ENCODE data around the gene NAE1. TPM values are rescaled to one million over a fixed set of nuclear protein-coding genes. Genes with fewer than 3 reads are reported as not detected.

NAE1 gene
- total RNA-seq, 1 donor from 2014 or later, result 65.0 TPM

- H3K9me3 ChIP-seq (ENCODE audit: insufficient read depth, low read depth, low read length), result no peaks in the 10 kb centered on the region
- TF ChIP-seq CTCF (IDR thresholded peaks at IDR 0.05; ENCODE audit: insufficient read depth, low read depth, low read length), result no peak
- no peak for TF ChIP-seq EZH2 (IDR thresholded peaks at IDR 0.05; ENCODE audit: insufficient read depth, low read length)
- no peak overlapping the region for H3K4me3 Mint-ChIP-seq (ENCODE audit: unreplicated experiment)
- no peak overlapping the region for H3K27ac ChIP-seq (ENCODE audit: low read depth, low read length)
- no peaks in the 10 kb centered on the region for H3K4me1 ChIP-seq (ENCODE audit: insufficient read depth, low read length)
- H3K79me2 ChIP-seq (ENCODE audit: insufficient read depth, low read length), result no peaks in the 10 kb centered on the region
- H2AFZ ChIP-seq (ENCODE audit: low read depth, low read length), result no peak overlapping the region
- no peak for DNase-seq (ENCODE audit: low read depth)
- H3K9me3 Mint-ChIP-seq (ENCODE audit: unreplicated experiment), result no peaks in the 10 kb centered on the region
- H3K36me3 ChIP-seq (ENCODE audit: insufficient read depth, low read length), result no peaks in the 10 kb centered on the region
- H3K4me2 ChIP-seq (ENCODE audit: low read length), result no peak overlapping the region
- H3K4me1 Mint-ChIP-seq (ENCODE audit: low read depth, unreplicated experiment), result peaks cover 3% of the 10 kb centered on the region
- no peak for FAIRE-seq
- H3K9ac ChIP-seq (ENCODE audit: low read length), result no peak overlapping the region
- H3K36me3 Mint-ChIP-seq (ENCODE audit: low read depth, unreplicated experiment), result peaks cover 2% of the 10 kb centered on the region
- H3K27me3 ChIP-seq (ENCODE audit: insufficient read depth, low read length), result no peaks in the 10 kb centered on the region
- H4K20me1 ChIP-seq (ENCODE audit: insufficient read depth, low read length), result no peaks in the 10 kb centered on the region
- H3K27me3 Mint-ChIP-seq (ENCODE audit: low read depth, unreplicated experiment), result no peaks in the 10 kb centered on the region
- no peak overlapping the region for H3K4me3 ChIP-seq (ENCODE audit: insufficient read depth, low read depth, low read length)
- H3K27ac Mint-ChIP-seq (ENCODE audit: unreplicated experiment), result no peak overlapping the region
Observed at GRCh38 chr16:66776457-66776856, 54.3 kb downstream of the NAE1 start.

DNA sequence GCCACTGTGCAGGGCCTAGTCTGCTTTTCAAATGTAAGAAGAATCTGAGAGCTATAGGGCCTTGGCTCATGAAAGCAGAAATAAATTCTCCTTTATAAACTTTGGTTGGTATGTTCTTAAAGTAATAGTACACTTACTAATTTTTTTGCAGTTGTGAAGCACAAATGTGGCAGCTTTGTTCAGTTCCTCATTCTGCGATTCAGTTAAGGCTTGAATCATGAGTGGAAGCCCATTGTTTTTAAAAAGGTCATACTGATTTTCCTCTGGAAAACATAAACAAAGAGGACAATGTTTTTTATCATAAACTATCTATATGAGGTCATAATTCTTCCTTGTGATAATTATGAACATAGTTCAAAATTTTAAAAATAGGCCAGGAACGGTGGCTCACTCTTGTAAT, 55.8 kb downstream of the NAE1 start:
- DNase-seq (ENCODE audit: low read depth), result no peak
- H3K9me3 ChIP-seq (ENCODE audit: insufficient read depth, low read depth, low read length), result no peaks in the 10 kb centered on the region
- peaks cover 3% of the 10 kb centered on the region for H3K4me1 Mint-ChIP-seq (ENCODE audit: low read depth, unreplicated experiment)
- H3K36me3 ChIP-seq (ENCODE audit: insufficient read depth, low read length), result no peaks in the 10 kb centered on the region
- H3K27ac Mint-ChIP-seq (ENCODE audit: unreplicated experiment), result no peak overlapping the region
- no peak for FAIRE-seq
- TF ChIP-seq CTCF (IDR thresholded peaks at IDR 0.05; ENCODE audit: insufficient read depth, low read depth, low read length) (no peak), EZH2 (IDR thresholded peaks at IDR 0.05; ENCODE audit: insufficient read depth, low read length) (no peak)
- no peaks in the 10 kb centered on the region for H3K4me1 ChIP-seq (ENCODE audit: insufficient read depth, low read length)
- no peaks in the 10 kb centered on the region for H3K27me3 ChIP-seq (ENCODE audit: insufficient read depth, low read length)
- H3K27me3 Mint-ChIP-seq (ENCODE audit: low read depth, unreplicated experiment), result no peaks in the 10 kb centered on the region
- H3K36me3 Mint-ChIP-seq (ENCODE audit: low read depth, unreplicated experiment), result peaks cover 2% of the 10 kb centered on the region
- no peaks in the 10 kb centered on the region for H3K79me2 ChIP-seq (ENCODE audit: insufficient read depth, low read length)
- H3K9me3 Mint-ChIP-seq (ENCODE audit: unreplicated experiment), result no peaks in the 10 kb centered on the region
- H3K4me2 ChIP-seq (ENCODE audit: low read length), result no peak overlapping the region
- no peak overlapping the region for H3K4me3 Mint-ChIP-seq (ENCODE audit: unreplicated experiment)
- H3K9ac ChIP-seq (ENCODE audit: low read length), result no peak overlapping the region
- no peaks in the 10 kb centered on the region for H4K20me1 ChIP-seq (ENCODE audit: insufficient read depth, low read length)
- H3K27ac ChIP-seq (ENCODE audit: low read depth, low read length), result no peak overlapping the region
- no peak overlapping the region for H2AFZ ChIP-seq (ENCODE audit: low read depth, low read length)
- no peak overlapping the region for H3K4me3 ChIP-seq (ENCODE audit: insufficient read depth, low read depth, low read length)

DNA sequence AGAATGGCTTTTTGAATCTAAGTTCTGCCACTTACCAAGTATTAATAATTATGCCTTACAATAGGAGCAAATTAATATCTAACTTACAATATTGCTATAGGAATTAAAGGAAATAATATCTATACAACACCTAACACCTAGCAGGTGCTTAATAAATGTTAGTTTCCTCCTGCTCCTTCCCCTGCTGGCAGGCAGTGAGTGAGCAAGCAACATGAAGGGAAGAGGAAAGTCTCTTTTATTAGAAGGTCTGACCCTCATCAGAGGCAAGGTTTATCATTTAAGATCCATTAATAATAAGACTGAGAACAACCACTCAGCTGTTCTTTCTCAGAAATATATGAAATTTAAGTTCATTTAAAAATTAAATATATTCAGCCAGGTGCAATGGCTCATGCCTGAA, 72.7 kb downstream of the NAE1 start:
- Histone ChIP-seq H4K20me1 (ENCODE audit: insufficient read depth, low read length) (no peaks in the 10 kb centered on the region), H3K9ac (ENCODE audit: low read length) (no peak overlapping the region), H3K79me2 (ENCODE audit: insufficient read depth, low read length) (no peaks in the 10 kb centered on the region), H3K4me3 (ENCODE audit: insufficient read depth, low read depth, low read length) (no peak overlapping the region), H3K9me3 (ENCODE audit: insufficient read depth, low read depth, low read length) (no peaks in the 10 kb centered on the region), H3K36me3 (ENCODE audit: insufficient read depth, low read length) (no peaks in the 10 kb centered on the region), H3K27me3 (ENCODE audit: insufficient read depth, low read length) (no peaks in the 10 kb centered on the region), H2AFZ (ENCODE audit: low read depth, low read length) (no peak overlapping the region), H3K4me2 (ENCODE audit: low read length) (no peak overlapping the region), H3K27ac (ENCODE audit: low read depth, low read length) (no peak overlapping the region), H3K4me1 (ENCODE audit: insufficient read depth, low read length) (no peaks in the 10 kb centered on the region)
- no peak overlapping the region for H3K27ac Mint-ChIP-seq (ENCODE audit: unreplicated experiment)
- DNase-seq (ENCODE audit: low read depth) (no peak), FAIRE-seq (no peak)
- no peak overlapping the region for H3K4me3 Mint-ChIP-seq (ENCODE audit: unreplicated experiment)
- H3K27me3 Mint-ChIP-seq (ENCODE audit: low read depth, unreplicated experiment), result peaks cover 6% of the 10 kb centered on the region
- TF ChIP-seq CTCF (IDR thresholded peaks at IDR 0.05; ENCODE audit: insufficient read depth, low read depth, low read length), result no peak
- TF ChIP-seq EZH2 (IDR thresholded peaks at IDR 0.05; ENCODE audit: insufficient read depth, low read length), result no peak
- no peaks in the 10 kb centered on the region for H3K9me3 Mint-ChIP-seq (ENCODE audit: unreplicated experiment)
- no peaks in the 10 kb centered on the region for H3K36me3 Mint-ChIP-seq (ENCODE audit: low read depth, unreplicated experiment)
- no peaks in the 10 kb centered on the region for H3K4me1 Mint-ChIP-seq (ENCODE audit: low read depth, unreplicated experiment)
